NT2/D1 (cell line): ENCODE measurements around the gene INSIG1.

ENCODE experiments used
- DNase-seq: peaks from one replicate; pipeline ENCODE4 v3.0.0-alpha.2; 2011; ENCODE audit warnings: low read depth, low spot score
- H3K27me3 ChIP-seq: 2 replicates; pipeline ENCODE4 v1.6.0; 2011; ENCODE audit warnings: mild to moderate bottlenecking; ENCODE audit not compliant: insufficient read length, insufficient read depth
- H3K36me3 ChIP-seq: 2 replicates; pipeline ENCODE4 v1.6.1; 2011; ENCODE audit warnings: mild to moderate bottlenecking, low read length, mixed read lengths; ENCODE audit not compliant: insufficient read depth, insufficient read length
- H3K4me1 ChIP-seq: 2 replicates; pipeline ENCODE4 v1.5.1; 2011; ENCODE audit not compliant: insufficient read depth, insufficient read length
- H3K4me3 ChIP-seq: 2 replicates; pipeline ENCODE4 v1.5.1; 2011; ENCODE audit warnings: low read depth; ENCODE audit not compliant: insufficient read length
- H3K9ac ChIP-seq: 2 replicates; pipeline ENCODE4 v1.6.0; 2011; ENCODE audit warnings: low read depth; ENCODE audit not compliant: insufficient read length
- H3K9me3 ChIP-seq: 2 replicates; pipeline ENCODE4 v1.5.1; 2011; ENCODE audit warnings: mild to moderate bottlenecking, low read length; ENCODE audit not compliant: insufficient read depth
- SUZ12 ChIP-seq: IDR thresholded peaks from 2 replicates; pipeline ENCODE4 v1.6.1; 2011; ENCODE audit not compliant: insufficient read length, insufficient read depth; ENCODE audit errors: extremely low read depth
- YY1 ChIP-seq: IDR thresholded peaks from 2 replicates; pipeline ENCODE4 v1.6.1; 2011; ENCODE audit not compliant: insufficient read length, insufficient read depth
- ZNF274 ChIP-seq: IDR thresholded peaks from 2 replicates; pipeline ENCODE4 v1.6.1; 2011; ENCODE audit warnings: mild to moderate bottlenecking, low read depth, low read length

Gene INSIG1

GRCh38 chr7:155287284-155287935 lies 10.3 kb upstream of the INSIG1 start:
- no peak for DNase-seq
- Histone ChIP-seq H3K9ac (no peak overlapping the region), H3K27me3 (no peaks in the 10 kb centered on the region), H3K9me3 (no peaks in the 10 kb centered on the region), H3K36me3 (no peaks in the 10 kb centered on the region), H3K4me3 (no peak overlapping the region), H3K4me1 (no peaks in the 10 kb centered on the region)
- TF ChIP-seq ZNF274 (no peak), YY1 (no peak), SUZ12 (no peak)

GRCh38 chr7:155288055-155288454 lies 9.6 kb upstream of the INSIG1 start:
- H3K9ac ChIP-seq: no peak overlapping the region
- no peaks in the 10 kb centered on the region for H3K36me3 ChIP-seq
- H3K4me1 ChIP-seq: no peaks in the 10 kb centered on the region
- TF ChIP-seq SUZ12: no peak
- TF ChIP-seq YY1: no peak
- TF ChIP-seq ZNF274: no peak
- no peak overlapping the region for H3K4me3 ChIP-seq
- no peaks in the 10 kb centered on the region for H3K9me3 ChIP-seq
- no peaks in the 10 kb centered on the region for H3K27me3 ChIP-seq
- DNase-seq: no peak

- no peak for DNase-seq
- no peak overlapping the region for H3K4me3 ChIP-seq
- H3K9me3 ChIP-seq: no peaks in the 10 kb centered on the region
- H3K9ac ChIP-seq: no peak overlapping the region
- H3K27me3 ChIP-seq: no peaks in the 10 kb centered on the region
- no peaks in the 10 kb centered on the region for H3K4me1 ChIP-seq
- H3K36me3 ChIP-seq: no peaks in the 10 kb centered on the region
- TF ChIP-seq YY1: no peak
- no peak for TF ChIP-seq ZNF274
- TF ChIP-seq SUZ12: no peak
Measured at GRCh38 chr7:155289107-155289506, 8.6 kb upstream of the INSIG1 start.

- Histone ChIP-seq H3K9ac (no peak overlapping the region), H3K36me3 (no peaks in the 10 kb centered on the region), H3K9me3 (no peaks in the 10 kb centered on the region), H3K4me3 (no peak overlapping the region), H3K27me3 (no peaks in the 10 kb centered on the region), H3K4me1 (no peaks in the 10 kb centered on the region)
- no peak for TF ChIP-seq ZNF274
- TF ChIP-seq YY1: no peak
- no peak for TF ChIP-seq SUZ12
- DNase-seq: no peak
Measured at GRCh38 chr7:155289949-155290501, 7.7 kb upstream of the INSIG1 start.

GRCh38 chr7:155291045-155291530 lies 6.6 kb upstream of the INSIG1 start:
- DNase-seq: no peak
- Histone ChIP-seq H3K4me3 (no peak overlapping the region), H3K4me1 (no peaks in the 10 kb centered on the region), H3K27me3 (no peaks in the 10 kb centered on the region), H3K9me3 (no peaks in the 10 kb centered on the region; the same call in 1 of the 2 replicates), H3K36me3 (no peaks in the 10 kb centered on the region), H3K9ac (no peak overlapping the region)
- TF ChIP-seq SUZ12: no peak
- no peak for TF ChIP-seq ZNF274
- no peak for TF ChIP-seq YY1

GRCh38 chr7:155291729-155292128 lies 5.9 kb upstream of the INSIG1 start:
- DNase-seq: no peak
- TF ChIP-seq SUZ12 (no peak), YY1 (no peak), ZNF274 (no peak)
- Histone ChIP-seq H3K9ac (no peak overlapping the region), H3K4me1 (no peaks in the 10 kb centered on the region), H3K4me3 (no peak overlapping the region), H3K9me3 (no peaks in the 10 kb centered on the region; the same call in 1 of the 2 replicates), H3K27me3 (no peaks in the 10 kb centered on the region), H3K36me3 (no peaks in the 10 kb centered on the region)

GRCh38 chr7:155292680-155293226 lies 4.9 kb upstream of the INSIG1 start:
- no peaks in the 10 kb centered on the region; the same call in 1 of the 2 replicates for H3K9me3 ChIP-seq
- no peaks in the 10 kb centered on the region for H3K27me3 ChIP-seq
- H3K4me1 ChIP-seq: no peaks in the 10 kb centered on the region
- no peak overlapping the region for H3K4me3 ChIP-seq
- no peak overlapping the region for H3K9ac ChIP-seq
- no peaks in the 10 kb centered on the region for H3K36me3 ChIP-seq
- TF ChIP-seq YY1 (no peak), ZNF274 (no peak), SUZ12 (no peak)
- no peak for DNase-seq
